Gastrocnemius medialis (tissue), 4 donors: ENCODE measurements around the gene CES4A.

ENCODE experiments used
- CTCF ChIP-seq, 5 experiments: fragments of 450-650 bp in 3 of 5; fragments of 200-600 bp in 2 of 5; sonication (generic) in 2 of 5; IDR thresholded peaks in 4 of 5; conservative IDR thresholded peaks in 1 of 5; 1 replicate in 4 of 5; 2 replicates in 1 of 5; pipeline ENCODE4 v1.5.1; 2016 to 2019; ENCODE audit warnings: antibody characterized with exemption in 5 of 5, mild to moderate bottlenecking in 3 of 5, moderate library complexity in 3 of 5
- POLR2A ChIP-seq, 2 donors: fragments of 450-650 bp; IDR thresholded peaks; one replicate each; pipeline ENCODE4 v1.6.1; 2017; ENCODE audit warnings: antibody characterized with exemption in 2 of 2, mild to moderate bottlenecking in 2 of 2, moderate library complexity in 2 of 2

- no peak for TF ChIP-seq CTCF (IDR thresholded peaks at IDR 0.05 in 4 of 5, conservative IDR thresholded peaks at IDR 0.05 in 1 of 5)
- no peak for TF ChIP-seq POLR2A (IDR thresholded peaks at IDR 0.05)
Observed at GRCh38 chr16:66939366-66939765, 49.0 kb upstream of the CES4A start.
